ENCODE measurements around the gene SDC1. TPM values are rescaled to one million over a fixed set of nuclear protein-coding genes. Genes with fewer than 3 reads are reported as not detected.

SDC1 gene
- total RNA-seq, 1 donor from 2014 or later = 115 TPM

DNA sequence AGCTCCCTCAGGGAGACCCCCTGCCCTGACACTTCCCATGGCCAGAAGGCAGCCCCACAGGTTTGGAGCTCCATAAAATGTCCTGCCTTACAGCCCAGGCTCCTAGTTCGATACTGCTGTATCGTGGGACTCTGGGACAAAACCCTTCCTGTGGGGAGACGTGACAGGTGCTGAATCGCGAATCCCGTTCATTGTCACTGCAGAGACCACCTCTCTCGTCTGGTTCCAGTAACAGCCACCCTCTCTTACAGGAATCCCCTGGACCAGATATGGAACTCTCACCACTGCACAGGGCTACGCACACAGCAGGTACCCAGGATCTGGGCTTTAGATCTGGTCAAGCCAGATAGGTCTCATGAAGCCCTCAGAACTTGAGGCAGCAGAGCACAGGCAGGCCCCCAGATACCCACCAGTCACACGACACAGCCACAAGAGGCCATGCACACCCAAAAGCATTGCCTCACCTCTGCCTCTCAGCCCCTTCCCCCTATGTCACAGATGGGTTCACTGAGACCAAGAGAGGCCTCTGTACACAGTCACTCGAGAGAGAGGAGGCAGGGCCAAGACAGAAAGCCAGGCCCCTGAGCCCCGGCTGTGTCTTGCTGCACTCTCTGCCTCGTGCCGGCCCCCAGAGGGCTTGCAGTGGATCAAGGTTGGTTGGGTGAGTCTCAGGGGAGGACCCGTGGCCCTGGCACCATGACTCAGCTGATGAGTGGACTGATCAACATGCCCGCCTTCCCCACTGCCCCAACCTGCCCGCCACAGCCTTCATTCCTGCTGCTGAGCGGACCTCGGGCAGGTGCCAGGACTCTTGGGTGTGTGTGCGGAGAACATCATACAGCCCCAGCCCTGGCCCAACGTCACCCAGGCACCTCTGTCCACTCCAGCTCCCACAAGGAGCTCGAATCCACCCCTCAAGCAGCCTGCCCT lies 7.6 kb downstream of the SDC1 start:
- TF ChIP-seq CTCF (conservative IDR thresholded peaks at IDR 0.05; ENCODE audit: low read depth, low read length) = no peak
- no peak for DNase-seq (ENCODE audit: low read depth)

DNA sequence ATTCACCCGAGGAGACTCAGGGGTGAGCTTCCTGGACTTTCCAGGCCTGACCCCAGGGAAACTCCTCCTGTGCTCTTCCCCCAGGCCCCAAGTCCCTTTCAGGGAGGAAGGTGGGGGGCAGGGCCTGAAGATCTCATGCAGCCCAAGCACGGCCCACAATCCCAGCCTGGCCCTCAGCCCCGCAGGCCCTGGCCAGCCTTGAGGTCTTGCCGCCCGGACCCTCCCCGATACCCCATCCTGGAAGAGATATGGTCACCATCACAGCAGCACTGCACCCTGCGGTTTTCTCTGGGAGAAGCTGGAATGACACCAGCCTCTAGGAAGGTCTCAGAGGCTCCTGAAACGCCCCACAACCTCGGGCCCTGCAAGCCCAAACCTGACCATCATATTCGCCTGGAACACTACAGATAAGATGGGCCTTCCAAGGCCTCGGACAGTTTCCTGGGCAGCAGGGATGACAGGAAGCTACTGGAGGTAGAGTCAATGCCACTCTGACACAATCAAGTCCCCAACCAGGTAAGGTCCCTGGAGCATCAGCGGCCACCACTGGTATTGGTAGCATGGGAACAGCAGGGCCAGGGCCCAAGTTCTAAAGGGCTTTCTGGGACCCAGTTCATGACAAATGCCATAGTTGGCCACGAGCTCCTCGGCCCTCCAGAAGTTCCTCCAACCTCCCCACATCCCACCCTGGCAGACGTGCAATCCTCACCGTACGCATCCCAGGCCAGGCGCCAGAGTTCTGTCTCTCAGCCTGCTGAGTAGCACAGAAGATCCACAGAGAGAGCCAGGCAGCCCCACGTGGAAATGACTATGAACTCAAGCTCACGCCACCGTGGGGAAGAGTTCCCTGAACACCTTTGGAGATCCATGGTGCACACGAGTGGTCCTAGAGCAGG lies 8.6 kb downstream of the SDC1 start:
- no peak for DNase-seq (ENCODE audit: low read depth)
- no peak for TF ChIP-seq CTCF (conservative IDR thresholded peaks at IDR 0.05; ENCODE audit: low read depth, low read length)
- no peak overlapping the region for H3K4me3 ChIP-seq (ENCODE audit: low read depth, low read length)

More for the DNA sequence above, 7.6 kb downstream of the SDC1 start:
- no peak overlapping the region for H3K4me3 ChIP-seq (ENCODE audit: low read depth, low read length)

DNA sequence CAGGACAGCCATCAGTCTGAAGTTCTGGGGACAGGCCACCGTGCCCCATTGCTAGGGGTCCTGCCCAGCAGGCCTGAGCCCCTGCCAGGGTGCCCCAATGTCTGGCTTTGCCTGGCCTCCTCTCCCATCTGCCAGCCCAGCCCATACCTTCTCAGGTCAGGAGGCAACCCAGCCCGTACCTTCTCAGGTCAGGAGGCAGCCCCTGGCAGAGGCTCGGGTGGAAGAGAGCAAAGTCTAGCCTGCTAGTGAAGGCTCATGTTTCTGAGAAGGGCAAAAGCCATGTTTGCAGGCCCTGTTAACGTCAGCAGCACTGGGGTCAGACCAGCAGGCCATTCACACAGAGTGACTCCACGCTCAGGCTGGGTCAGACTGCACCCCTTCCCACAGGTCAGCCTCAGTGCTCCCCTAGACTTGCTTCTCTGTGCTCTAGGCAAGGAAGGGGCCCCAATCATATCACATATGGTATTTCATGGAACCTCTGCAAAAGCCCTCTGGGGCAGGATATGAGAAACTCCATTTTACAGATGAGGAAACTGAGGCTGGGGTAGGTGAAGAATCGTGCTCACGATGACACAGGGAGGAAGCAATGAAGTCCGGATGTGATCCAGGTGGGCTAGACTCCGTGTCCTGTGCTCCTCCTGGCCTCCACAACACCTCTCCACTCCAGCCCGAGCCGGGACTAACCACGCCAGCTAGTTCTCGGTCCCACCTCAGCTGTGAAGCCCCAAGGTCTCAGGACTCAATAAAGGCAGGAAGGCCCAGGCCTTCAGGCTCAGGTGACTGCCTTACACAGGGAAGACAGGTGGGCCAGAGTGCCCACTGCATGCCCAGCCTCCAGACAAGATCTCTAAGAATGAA lies 9.5 kb downstream of the SDC1 start:
- no peak for TF ChIP-seq CTCF (conservative IDR thresholded peaks at IDR 0.05; ENCODE audit: low read depth, low read length)
- no peak overlapping the region for H3K4me3 ChIP-seq (ENCODE audit: low read depth, low read length)
- DNase-seq (ENCODE audit: low read depth) = no peak

DNA sequence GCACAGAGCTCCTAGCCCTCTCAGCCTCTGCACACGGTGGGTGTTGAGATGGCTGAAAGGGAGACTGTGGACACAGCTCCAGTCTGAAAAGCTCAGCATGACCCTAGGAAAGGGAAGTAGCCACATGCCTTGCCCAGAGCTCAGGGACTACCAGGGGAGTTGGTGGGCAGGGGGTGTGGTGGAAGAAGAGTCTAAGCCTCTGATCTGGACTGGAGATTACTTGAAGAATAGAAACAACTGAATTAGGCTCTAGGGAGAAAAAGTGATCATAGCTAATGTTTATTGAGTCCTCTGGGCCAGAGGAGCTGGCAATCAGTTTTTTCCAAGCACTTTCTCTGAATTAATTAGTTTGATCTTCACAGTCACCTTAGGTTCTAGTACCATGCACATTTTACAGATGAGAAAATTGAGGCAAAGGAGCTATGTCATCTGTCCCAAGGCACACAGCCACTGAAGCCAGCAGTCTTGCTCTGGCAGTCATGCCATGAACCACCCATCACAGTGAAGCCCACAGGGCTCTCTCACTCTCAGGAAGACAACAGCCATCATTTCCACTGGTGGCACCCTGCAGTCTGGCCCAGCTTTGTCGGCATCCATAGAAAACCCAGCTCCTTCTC lies 10.3 kb downstream of the SDC1 start:
- no peak overlapping the region for H3K4me3 ChIP-seq (ENCODE audit: low read depth, low read length)

GRCh38 chr2:20213651-20214565 lies 11.0 kb downstream of the SDC1 start:
- TF ChIP-seq CTCF (conservative IDR thresholded peaks at IDR 0.05; ENCODE audit: low read depth, low read length) = no peak
- no peak for DNase-seq (ENCODE audit: low read depth)
- H3K4me3 ChIP-seq (ENCODE audit: low read depth, low read length) = no peak overlapping the region

More for the DNA sequence above, 10.3 kb downstream of the SDC1 start:
- TF ChIP-seq CTCF (conservative IDR thresholded peaks at IDR 0.05; ENCODE audit: low read depth, low read length) = no peak
- no peak for DNase-seq (ENCODE audit: low read depth)
